ENCODE measurements around the gene MED29.

GRCh38 chr19:39399668-39400050 lies 8.5 kb downstream of the MED29 start:
- TF ChIP-seq CTCF (IDR thresholded peaks at IDR 0.05) (no peak), POLR2AphosphoS5 (IDR thresholded peaks at IDR 0.05; ENCODE audit: low read depth, low read length) (no peak), SIN3A (IDR thresholded peaks at IDR 0.05; ENCODE audit: borderline replicate concordance, insufficient read depth, low read depth, low read length) (no peak)
